GM18520 (cell line): ENCODE data around the gene OR2A1.
"Not testable (repeated sequence)": the region's sequence is repeated elsewhere in the genome, so short reads cannot be mapped to it uniquely, and the experiment has no call there.

ENCODE experiments used
- ATAC-seq: cut with Tn5 transposase; IDR thresholded peaks from one replicate; pipeline ENCODE4 v1.9.1; 2021; ENCODE audit not compliant: unreplicated experiment

The OR2A1 gene, protein sequence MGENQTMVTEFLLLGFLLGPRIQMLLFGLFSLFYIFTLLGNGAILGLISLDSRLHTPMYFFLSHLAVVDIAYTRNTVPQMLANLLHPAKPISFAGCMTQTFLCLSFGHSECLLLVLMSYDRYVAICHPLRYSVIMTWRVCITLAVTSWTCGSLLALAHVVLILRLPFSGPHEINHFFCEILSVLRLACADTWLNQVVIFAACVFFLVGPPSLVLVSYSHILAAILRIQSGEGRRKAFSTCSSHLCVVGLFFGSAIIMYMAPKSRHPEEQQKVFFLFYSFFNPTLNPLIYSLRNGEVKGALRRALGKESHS

GRCh38 chr7:144311872-144312469 lies at the start of gene OR2A1:
TSS of gene OR2A1 (plus strand) at chr7:144312419. CDS start at chr7:144318125, 5,706 bp downstream.
- ATAC-seq = not testable (repeated sequence)

- ATAC-seq = not testable (repeated sequence)
Observed at GRCh38 chr7:144264692-144265091, 47.5 kb upstream of the OR2A1 start, which contains the start of gene OR2A7. TSS of gene OR2A7 (minus strand) at chr7:144264792. CDS start at chr7:144259628, 5,164 bp downstream.

DNA sequence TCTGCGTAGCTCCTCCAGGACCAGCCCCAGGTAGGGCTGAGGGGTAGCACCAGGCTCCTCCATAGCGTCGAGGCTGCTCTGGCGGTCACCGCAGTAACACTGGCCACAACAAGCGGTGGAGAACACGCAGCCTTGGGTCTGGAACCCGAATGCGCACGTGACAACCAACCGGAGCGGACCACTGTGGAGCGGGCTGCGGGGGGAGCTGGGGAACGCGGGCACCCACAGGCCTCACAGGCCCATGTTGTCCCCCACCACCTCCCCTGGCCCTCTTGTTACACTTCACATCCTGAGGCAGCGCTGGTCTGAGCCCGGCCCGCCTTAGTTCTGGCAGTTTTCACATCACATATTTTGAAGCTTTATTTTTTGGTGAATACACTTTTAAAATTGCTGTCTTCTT lies 43.0 kb upstream of the OR2A1 start, which contains the start of gene CTAGE8:
Gene CTAGE8, minus strand, starts transcription at position 101 of the 400 bp plus-strand sequence. Its CDS starts 38 bp downstream, at position 63.
- not testable (repeated sequence) for ATAC-seq

- ATAC-seq = not testable (repeated sequence)
Observed at GRCh38 chr7:144275281-144275680, 36.9 kb upstream of the OR2A1 start.

- not testable (repeated sequence) for ATAC-seq
Observed at GRCh38 chr7:144280010-144280409, 32.2 kb upstream of the OR2A1 start.

GRCh38 chr7:144281981-144282380 lies 30.2 kb upstream of the OR2A1 start:
- not testable (repeated sequence) for ATAC-seq

DNA sequence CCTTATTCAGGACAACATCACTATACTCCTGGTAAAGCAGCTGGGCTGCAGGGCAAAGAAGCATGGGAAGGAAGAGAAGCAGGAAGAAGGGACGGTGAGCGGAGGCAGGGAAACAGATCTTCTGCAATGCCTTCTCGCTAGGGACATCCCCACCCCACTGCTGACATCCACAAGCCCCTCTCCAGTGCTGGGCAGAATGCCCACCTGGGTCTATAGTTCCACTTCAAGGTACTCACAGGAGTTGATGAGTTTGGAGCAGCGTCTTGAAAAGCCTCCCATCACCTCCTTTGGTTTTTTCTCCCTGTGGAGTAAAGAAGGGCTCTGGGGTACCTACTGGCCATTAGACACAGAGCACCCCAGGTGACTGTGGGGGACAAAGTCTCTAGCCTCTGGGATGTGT lies 29.7 kb upstream of the OR2A1 start:
- not testable (repeated sequence) for ATAC-seq

DNA sequence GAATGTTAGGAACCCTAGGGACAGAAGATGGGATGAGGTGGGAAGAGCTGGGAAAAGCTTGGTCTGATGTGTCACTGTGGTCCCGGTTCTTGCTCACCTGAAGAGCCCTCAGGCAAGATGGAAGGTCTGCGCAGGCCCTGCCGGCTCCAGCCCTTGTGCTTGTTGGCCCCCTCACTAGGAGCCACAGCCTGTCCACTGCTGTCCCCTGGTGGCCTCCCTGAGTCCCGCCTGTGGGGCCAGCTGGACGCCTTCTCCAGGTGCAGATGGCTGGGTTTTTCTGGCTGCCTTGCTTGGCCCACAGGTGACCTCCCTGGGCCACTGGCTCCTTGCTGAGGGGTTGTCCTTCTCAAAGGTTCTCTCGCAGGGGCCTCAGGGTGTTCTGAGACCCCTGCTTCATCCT lies 28.5 kb upstream of the OR2A1 start:
- not testable (repeated sequence) for ATAC-seq

- ATAC-seq = not testable (repeated sequence)
Observed at GRCh38 chr7:144287171-144287784, 24.9 kb upstream of the OR2A1 start.

GRCh38 chr7:144291607-144292006 lies 20.6 kb upstream of the OR2A1 start:
- not testable (repeated sequence) for ATAC-seq

- ATAC-seq = not testable (repeated sequence)
Observed at GRCh38 chr7:144292384-144293161, 19.6 kb upstream of the OR2A1 start.

DNA sequence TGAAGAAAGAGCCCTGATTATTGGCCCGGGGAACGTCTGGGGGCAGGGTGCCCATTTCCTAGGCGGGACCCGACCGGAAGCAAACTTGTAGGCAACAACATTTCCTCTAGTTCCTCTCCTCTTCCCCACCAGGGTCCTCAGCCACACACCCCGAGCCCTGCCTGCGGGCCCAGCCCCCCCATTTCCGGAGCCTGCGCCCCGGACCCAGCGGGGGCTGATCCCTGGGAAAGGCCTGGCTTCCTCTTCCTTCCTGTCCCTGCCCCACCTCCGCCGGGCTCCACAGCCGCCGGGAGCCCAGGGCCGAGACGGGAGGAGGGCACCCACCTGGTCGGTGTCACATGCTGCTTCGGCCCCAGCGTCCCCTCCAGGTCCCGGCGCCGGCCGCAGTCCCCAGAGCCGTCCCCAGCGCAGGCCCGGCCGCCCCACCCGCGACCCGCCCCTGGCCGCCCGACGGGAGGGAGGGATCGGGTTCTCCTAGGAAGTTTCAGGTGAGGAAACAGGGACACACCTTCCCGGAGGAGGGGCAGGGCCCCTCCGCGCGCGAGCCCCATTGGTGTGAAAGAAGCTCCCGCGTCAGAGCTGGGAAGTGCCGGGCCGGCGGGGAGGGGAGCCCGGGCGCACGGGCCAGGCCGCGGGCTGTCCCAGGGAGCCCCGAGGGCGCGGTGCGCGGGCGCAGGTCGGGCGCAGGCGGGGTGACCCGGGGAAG lies 18.3 kb upstream of the OR2A1 start:
- peak; percentile 47 for ATAC-seq

DNA sequence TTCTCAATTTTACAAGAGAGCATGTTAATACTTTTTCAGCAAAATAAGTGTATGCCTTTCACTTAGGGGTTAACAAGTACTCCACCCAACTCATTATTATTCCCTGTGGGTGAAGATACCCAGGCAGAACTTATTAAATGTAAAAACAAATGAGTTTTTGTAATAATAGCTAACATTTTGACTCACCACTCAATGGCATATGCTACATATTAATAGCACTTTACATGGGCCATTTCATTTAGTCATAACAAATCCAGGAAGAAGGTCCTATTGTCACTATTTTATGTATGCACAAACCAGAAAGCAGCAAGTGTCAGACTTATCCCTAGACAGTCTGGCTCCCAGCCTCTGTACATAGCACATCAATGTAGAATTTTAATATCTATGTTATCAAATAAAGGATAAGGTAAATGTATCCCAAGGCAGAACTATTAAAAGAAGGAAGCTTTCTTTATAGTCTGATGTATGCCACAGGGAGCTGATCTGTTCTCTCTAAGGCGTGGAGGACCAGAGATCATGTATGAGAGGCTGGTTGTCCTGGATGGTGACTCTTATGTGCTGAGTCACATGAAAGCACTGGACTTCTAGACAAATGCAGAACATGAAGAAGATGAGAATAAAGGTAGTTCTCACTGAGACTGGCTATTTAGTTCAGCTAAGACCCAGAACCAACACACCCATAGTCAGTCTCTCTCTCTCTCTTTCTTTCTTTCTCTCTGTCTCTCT lies 9.5 kb upstream of the OR2A1 start:
- not testable (repeated sequence) for ATAC-seq

GRCh38 chr7:144303607-144304006 lies 8.6 kb upstream of the OR2A1 start:
- ATAC-seq = not testable (repeated sequence)

GRCh38 chr7:144305156-144305555 lies 7.1 kb upstream of the OR2A1 start:
- not testable (repeated sequence) for ATAC-seq

DNA sequence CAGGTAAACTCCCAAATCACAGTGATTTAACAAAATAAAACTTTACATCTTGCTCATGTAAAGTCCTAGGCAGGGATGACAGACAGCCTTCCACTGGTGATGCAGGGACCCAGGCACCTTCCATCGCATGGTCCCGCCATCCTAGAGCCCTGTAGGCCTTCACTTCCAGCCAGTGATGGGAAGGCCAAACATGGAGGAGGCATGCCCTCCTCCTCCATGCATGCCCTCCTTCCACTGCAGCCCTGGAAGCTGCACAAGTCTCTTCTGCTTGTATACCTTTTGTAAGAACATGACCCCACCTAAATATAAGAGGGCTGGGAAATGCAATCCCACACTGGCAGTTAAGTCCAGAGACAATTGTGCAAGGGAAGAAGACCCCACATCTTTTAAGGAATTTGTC lies 2.5 kb upstream of the OR2A1 start:
- not testable (repeated sequence) for ATAC-seq

DNA sequence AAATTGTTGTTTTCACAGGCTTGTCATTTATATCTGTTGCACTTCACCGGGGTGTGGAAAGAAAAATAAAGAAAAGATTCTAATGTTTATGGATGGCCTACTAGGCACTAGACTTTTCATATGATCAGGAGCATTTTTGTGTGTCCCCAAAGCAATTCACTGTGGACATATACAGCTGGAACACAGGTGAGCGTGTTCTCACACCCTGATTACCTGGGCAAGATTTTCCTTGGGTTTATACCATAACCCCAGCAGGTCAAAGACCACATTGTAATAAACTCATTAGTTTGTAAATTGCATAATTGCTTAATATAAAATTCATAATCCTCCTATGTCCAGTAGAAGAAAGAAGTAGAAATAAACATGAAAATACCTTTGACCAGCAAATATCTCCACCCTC lies 1.0 kb upstream of the OR2A1 start:
- ATAC-seq = not testable (repeated sequence)

DNA sequence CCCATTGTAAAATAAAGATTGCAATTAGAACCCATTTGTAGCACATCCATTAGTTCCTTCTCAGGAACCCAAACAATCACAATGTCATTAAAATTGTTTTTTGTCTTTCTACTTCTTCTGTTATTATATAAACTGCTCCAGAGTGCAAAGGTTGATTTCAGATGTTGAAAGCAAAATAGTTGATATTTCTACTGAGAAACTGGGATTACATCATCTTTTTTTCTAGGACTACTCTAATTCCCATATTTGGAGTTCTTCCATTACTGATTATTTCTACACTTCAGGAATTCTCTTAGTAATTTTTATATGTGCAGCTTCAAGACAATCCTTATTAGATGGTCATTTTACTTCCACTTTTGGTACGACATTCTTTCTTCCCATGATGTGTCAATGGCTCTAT lies 5.3 kb downstream of the OR2A1 start:
- not testable (repeated sequence) for ATAC-seq

DNA sequence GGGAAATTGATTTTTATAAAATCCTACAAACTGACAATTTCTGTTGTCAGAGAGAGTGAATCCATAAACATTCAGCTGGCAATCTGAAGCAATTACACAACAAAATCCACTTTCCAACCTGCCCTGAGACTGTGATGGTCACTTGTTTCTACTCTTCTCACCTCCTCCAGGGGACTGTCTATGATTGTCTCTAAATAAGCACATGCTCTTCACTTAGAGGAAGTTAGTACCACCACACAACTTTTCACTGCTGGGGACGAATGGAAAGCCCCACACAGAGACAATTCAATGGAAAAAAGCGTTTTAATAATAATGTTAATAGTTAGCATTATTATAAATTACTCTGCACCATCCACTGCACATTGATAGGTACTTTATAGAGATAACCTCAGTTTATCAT lies 7.3 kb downstream of the OR2A1 start:
- not testable (repeated sequence) for ATAC-seq
